ENCODE results near the gene SPIB. TPM values are rescaled to one million over a fixed set of nuclear protein-coding genes. Genes with fewer than 3 reads are reported as not detected.

SPIB gene
- total RNA-seq, 1 donor = not detected

GRCh38 chr19:50461066-50461875 lies 42.5 kb downstream of the SPIB start:
- peak; percentile 70 for DNase-seq (ENCODE audit: low read depth)
- H3K4me3 ChIP-seq (ENCODE audit: low read depth, low read length) = no peak overlapping the region
- peak; percentile 94 for TF ChIP-seq CTCF (IDR thresholded peaks at IDR 0.05; ENCODE audit: insufficient read depth, low read length)

- no peak for TF ChIP-seq CTCF (IDR thresholded peaks at IDR 0.05; ENCODE audit: insufficient read depth, low read length)
- no peak overlapping the region for H3K4me3 ChIP-seq (ENCODE audit: low read depth, low read length)
- no peak for DNase-seq (ENCODE audit: low read depth)
Measured at GRCh38 chr19:50462970-50463369, 44.2 kb downstream of the SPIB start.

- TF ChIP-seq CTCF (IDR thresholded peaks at IDR 0.05; ENCODE audit: insufficient read depth, low read length) = no peak
- no peak overlapping the region for H3K4me3 ChIP-seq (ENCODE audit: low read depth, low read length)
- DNase-seq (ENCODE audit: low read depth) = no peak
Measured at GRCh38 chr19:50464348-50464747, 45.6 kb downstream of the SPIB start.

- no peak overlapping the region for H3K4me3 ChIP-seq (ENCODE audit: low read depth, low read length)
- DNase-seq (ENCODE audit: low read depth) = no peak
- no peak for TF ChIP-seq CTCF (IDR thresholded peaks at IDR 0.05; ENCODE audit: insufficient read depth, low read length)
Measured at GRCh38 chr19:50465000-50465399, 46.3 kb downstream of the SPIB start.

GRCh38 chr19:50465986-50466705 lies 47.4 kb downstream of the SPIB start:
- no peak overlapping the region for H3K4me3 ChIP-seq (ENCODE audit: low read depth, low read length)
- no peak for TF ChIP-seq CTCF (IDR thresholded peaks at IDR 0.05; ENCODE audit: insufficient read depth, low read length)
- DNase-seq (ENCODE audit: low read depth) = no peak

GRCh38 chr19:50466706-50467039 lies 47.9 kb downstream of the SPIB start:
- no peak for DNase-seq (ENCODE audit: low read depth)
- H3K4me3 ChIP-seq (ENCODE audit: low read depth, low read length) = no peak overlapping the region
- TF ChIP-seq CTCF (IDR thresholded peaks at IDR 0.05; ENCODE audit: insufficient read depth, low read length) = no peak

Measured in fibroblast of the aortic adventitia (primary cell).